ENCODE data around the gene DNPEP. TPM values are rescaled to one million over a fixed set of nuclear protein-coding genes. Genes with fewer than 3 reads are reported as not detected.

DNPEP gene
- total RNA-seq (36.9 TPM), polyA plus RNA-seq (96.8 TPM)

DNA sequence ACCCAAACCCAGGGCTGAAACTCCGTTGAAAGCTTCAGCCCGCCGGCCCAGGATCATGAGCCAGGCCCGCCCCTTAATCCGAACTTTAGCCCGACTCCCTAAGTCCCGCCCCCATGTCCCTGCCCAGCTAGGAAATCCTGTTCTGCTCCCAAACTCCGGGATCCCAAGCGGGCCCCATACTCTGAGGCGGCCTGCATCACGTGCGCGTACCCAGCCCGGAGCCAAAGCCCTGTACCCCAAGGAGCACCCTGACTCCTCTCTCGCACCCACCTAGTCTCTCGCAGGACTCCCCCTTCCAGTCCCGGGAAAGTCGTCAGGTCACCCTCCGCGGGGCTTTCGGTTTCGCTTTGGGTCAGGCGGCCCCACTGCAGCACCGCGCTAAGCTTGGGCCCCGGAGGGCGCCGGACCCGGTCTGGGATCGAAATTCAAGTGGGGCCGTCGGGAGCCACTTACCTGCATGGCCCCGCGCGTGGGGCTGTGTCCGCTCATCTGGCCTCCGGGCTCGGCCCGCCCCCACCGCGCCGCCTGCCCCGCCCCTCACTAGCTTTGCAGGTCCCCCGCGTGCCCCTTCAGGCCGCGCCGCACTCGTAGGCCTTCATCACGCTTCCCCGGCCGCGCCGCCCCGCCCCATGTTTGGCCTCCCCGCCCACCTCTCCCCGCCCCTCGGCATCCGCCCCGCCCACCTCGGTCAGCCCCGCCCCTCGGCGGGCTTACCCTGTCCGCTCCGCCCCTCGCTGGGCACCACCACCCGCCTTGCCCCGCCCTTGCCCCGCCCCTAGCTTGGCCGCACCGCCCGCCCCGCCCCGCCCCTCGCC is at the start of gene DNPEP:
Gene DNPEP, minus strand, starts transcription at position 607 of the 815 bp plus-strand sequence. Its CDS starts 118 bp downstream, at position 489.
- Histone ChIP-seq H3K27ac (ENCODE audit: low read depth) (peak within 1 kb of the TSS; percentile 76), H3K36me3 (ENCODE audit: insufficient read depth) (no peaks in the 10 kb centered on the region), H3K4me1 (ENCODE audit: insufficient read depth) (peaks cover 3% of the 10 kb centered on the region), H3K4me3 (ENCODE audit: low read depth, low read length) (peak within 1 kb of the TSS; percentile 66)
- peak; percentile 77 for DNase-seq (ENCODE audit: extremely low spot score)
- 1% methylated on average over 73 of the region's 76 CpGs for WGBS

DNA sequence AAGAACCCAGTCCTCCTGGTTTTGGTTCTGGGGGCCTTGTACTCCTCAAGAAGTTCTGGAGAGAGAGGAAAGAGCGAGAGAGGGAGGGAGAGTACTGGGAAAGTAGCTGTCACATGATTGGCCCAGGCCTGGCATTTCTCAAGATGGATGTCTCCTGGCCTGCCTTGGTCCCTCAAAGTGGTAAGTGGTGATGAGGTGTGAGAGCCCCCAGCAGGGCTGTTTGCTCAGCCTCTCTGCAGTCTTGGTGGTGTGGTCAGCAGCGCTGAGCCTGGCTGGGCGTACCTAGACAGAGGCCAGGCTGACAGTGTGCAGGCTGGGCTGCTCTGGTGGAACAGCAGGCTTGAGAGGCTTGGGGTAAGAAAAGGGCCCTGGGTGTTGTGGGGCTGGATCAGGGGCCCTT is 49.4 kb upstream of the DNPEP start:
- DNase-seq (ENCODE audit: extremely low spot score): no peak
- Histone ChIP-seq H3K27ac (ENCODE audit: low read depth) (no peak overlapping the region), H3K4me1 (ENCODE audit: insufficient read depth) (no peaks in the 10 kb centered on the region), H3K36me3 (ENCODE audit: insufficient read depth) (no peaks in the 10 kb centered on the region), H3K4me3 (ENCODE audit: low read depth, low read length) (no peak overlapping the region)
- 56% methylated on average over 3 of the region's 3 CpGs for WGBS

DNA sequence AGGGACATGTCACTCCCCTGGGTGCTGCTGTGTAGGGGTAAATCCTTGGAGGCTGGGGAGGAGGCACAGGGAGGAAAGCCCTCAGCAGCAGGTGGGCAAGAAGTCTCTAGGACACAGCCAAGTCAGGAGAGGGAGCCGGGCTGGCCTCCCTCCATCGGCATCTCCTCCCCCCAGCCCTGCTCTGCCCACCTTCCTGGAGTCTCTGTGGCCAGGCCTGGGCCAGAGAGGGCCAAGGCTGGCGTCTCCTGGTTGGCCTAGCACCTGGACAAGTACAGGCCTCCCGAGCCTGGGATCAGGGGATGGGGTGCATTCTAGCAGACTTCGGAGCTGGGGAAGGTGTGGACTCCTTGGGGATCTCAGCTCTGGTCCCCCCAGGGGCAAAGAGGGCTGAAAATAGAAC is 48.8 kb upstream of the DNPEP start:
- Histone ChIP-seq H3K4me3 (ENCODE audit: low read depth, low read length) (no peak overlapping the region), H3K4me1 (ENCODE audit: insufficient read depth) (no peaks in the 10 kb centered on the region), H3K36me3 (ENCODE audit: insufficient read depth) (no peaks in the 10 kb centered on the region), H3K27ac (ENCODE audit: low read depth) (no peak overlapping the region)
- DNase-seq (ENCODE audit: extremely low spot score): no peak
- WGBS: 74% methylated on average over 5 of the region's 5 CpGs

DNA sequence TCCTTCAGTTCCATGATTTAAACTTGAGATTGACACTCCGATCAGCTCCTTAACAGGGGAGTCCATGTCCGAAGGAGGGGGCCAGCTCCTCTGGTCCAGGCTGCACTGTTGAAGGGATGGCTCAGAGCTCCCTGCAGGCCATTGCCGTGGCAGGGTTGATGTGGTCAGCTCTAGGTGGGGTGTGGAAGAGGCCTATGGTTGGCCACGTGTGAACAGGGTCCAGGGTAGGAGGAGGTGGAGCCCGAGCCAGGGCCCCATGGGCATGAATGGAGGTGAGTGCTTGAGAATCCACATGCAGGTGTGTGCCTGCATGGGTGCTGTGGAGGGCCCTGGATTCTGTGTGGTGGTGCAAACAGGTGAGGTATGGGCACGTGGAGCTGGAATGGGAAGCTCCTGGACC is 48.0 kb upstream of the DNPEP start:
- Histone ChIP-seq H3K27ac (ENCODE audit: low read depth) (no peak overlapping the region), H3K4me1 (ENCODE audit: insufficient read depth) (no peaks in the 10 kb centered on the region), H3K4me3 (ENCODE audit: low read depth, low read length) (no peak overlapping the region), H3K36me3 (ENCODE audit: insufficient read depth) (no peaks in the 10 kb centered on the region)
- WGBS: 89% methylated on average over 6 of the region's 6 CpGs
- no peak for DNase-seq (ENCODE audit: extremely low spot score)

DNA sequence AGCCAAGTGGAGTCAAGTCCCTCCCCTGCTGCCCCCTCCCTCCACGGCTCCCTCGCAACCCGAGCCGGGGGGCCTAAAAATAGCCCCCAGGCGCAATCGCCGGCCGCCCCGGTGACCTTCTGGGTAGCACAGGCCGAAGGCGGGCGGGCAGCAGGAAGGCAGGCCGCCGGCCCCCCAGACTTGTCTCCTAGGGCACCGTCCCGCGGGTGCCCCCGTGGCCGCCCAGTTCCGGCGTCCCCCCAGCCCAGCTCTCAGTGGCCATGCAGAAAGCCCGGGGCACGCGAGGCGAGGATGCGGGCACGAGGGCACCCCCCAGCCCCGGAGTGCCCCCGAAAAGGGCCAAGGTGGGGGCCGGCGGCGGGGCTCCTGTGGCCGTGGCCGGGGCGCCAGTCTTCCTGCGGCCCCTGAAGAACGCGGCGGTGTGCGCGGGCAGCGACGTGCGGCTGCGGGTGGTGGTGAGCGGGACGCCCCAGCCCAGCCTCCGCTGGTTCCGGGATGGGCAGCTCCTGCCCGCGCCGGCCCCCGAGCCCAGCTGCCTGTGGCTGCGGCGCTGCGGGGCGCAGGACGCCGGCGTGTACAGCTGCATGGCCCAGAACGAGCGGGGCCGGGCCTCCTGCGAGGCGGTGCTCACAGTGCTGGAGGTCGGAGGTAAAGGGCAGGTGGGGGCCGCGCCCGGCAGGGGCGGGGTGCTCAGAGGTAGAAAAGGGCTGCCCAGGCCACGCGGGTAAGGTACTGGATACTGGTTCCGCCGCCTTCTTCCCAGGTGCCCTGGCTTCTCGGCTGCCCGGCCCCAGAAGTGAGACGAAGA is 47.2 kb upstream of the DNPEP start, which contains the start of gene SPEG:
Gene SPEG, plus strand, starts transcription at position 126 of the 808 bp plus-strand sequence. Its CDS starts 135 bp downstream, at position 261.
- H3K36me3 ChIP-seq (ENCODE audit: insufficient read depth): no peaks in the 10 kb centered on the region
- H3K4me3 ChIP-seq (ENCODE audit: low read depth, low read length): peak within 1 kb of the TSS; percentile 24
- no peaks in the 10 kb centered on the region for H3K4me1 ChIP-seq (ENCODE audit: insufficient read depth)
- 10% methylated on average over 77 of the region's 77 CpGs for WGBS
- DNase-seq (ENCODE audit: extremely low spot score): no peak
- no peak within 1 kb of the TSS for H3K27ac ChIP-seq (ENCODE audit: low read depth)

DNA sequence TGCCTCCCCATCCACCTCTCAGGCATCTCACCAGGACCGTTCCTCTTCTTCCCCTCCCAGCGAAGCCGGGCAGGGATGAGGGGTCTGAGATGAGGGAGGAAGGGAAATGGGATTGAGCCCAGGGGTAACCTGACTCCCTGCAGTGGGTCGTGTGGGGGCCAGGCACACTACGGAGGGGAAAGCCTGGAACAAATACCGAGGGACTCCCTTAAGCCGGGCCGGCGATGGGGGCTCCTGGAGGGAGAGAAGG is 46.7 kb upstream of the DNPEP start:
- H3K36me3 ChIP-seq (ENCODE audit: insufficient read depth): no peaks in the 10 kb centered on the region
- H3K4me3 ChIP-seq (ENCODE audit: low read depth, low read length): no peak overlapping the region
- 17% methylated on average over 9 of the region's 9 CpGs for WGBS
- DNase-seq (ENCODE audit: extremely low spot score): no peak
- H3K4me1 ChIP-seq (ENCODE audit: insufficient read depth): no peaks in the 10 kb centered on the region
- H3K27ac ChIP-seq (ENCODE audit: low read depth): no peak overlapping the region

DNA sequence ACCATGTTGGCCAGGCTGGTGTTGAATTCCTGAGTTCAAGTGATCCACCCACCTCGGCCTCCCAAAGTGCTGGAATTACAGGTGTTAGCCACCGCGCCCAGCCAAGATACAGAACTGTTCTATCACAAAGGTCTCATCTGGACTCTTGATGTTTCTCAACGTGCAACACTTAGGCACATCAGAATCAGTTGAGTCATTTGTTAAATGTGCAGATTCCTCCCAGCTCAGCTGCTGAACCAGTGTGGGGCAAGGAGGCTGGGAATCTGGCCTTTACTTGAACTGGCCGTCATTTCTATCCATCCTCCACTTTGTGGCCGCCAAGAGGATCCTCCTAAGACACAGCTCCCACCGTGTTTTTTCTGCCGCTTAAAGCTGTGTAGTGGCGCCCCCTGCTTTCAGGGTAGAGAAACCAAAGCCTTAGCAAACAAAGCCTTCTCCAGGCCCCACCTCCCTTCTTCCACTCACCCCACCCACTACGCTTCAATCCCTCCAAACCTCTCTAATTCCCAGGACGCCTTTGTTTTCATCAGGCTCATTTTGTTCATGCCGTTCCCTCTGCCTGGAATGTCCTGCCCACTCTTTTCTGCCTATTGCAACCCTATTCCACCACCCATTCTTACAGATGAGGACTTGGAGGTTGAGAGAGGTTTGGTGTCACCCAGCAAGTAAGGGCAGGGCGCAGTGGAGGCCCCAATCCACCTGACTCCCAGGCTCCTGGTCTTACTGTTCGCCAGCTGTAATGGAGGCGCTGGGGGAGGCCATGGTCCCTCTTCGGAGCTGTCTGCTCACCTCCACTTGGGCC is 46.2 kb upstream of the DNPEP start:
- 59% methylated on average over 16 of the region's 16 CpGs for WGBS
- Histone ChIP-seq H3K4me3 (ENCODE audit: low read depth, low read length) (no peak overlapping the region), H3K36me3 (ENCODE audit: insufficient read depth) (no peaks in the 10 kb centered on the region), H3K4me1 (ENCODE audit: insufficient read depth) (no peaks in the 10 kb centered on the region), H3K27ac (ENCODE audit: low read depth) (no peak overlapping the region)
- no peak for DNase-seq (ENCODE audit: extremely low spot score)

DNA sequence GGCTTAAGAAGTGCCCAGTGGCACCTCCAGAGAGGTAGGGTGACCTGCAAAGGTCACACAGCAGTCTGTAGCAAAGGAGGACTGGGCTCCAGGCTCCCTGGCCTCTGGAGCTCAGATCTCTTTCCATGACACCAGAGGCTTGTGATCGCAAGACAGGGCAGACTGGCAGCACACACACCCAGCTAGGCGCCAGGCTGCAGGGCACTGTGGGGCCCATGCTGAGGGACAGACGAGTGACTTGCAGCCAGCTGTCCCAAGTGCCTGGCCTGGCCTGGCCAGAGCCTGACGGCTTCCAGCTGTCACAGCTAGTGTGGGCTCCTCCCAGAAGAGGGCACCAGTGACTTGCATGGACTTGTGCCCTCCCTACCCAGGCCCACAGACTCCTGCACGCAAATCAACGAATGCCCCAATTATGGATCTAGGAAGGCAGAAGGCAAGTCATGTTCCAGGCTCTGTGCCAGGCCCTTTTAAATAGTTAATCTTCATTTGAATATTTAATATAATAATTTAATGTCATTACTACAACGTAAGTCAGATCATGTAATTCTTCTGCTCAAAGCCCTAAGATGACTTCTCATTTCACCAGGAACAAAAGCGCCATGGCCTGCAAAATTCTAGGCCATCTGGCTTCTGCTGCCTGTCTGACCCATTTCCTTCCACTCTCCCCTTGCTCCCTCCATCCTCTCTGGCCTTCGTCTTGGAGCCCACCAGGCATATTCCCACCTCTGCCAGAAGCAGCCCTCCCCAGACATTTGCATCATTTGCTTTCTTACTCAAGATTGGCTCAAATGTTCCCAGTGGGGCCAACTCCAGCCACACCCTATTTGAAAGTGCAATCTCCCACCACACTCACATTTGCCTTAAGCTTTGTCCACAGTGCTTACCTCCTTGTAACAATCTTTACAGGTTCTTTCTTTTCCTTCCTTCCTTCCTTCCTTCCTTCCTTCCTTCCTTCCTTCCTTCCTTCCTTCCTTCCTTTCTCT is 43.2 kb upstream of the DNPEP start:
- no peaks in the 10 kb centered on the region for H3K36me3 ChIP-seq (ENCODE audit: insufficient read depth)
- no peaks in the 10 kb centered on the region for H3K4me1 ChIP-seq (ENCODE audit: insufficient read depth)
- H3K4me3 ChIP-seq (ENCODE audit: low read depth, low read length): no peak overlapping the region
- WGBS: 45% methylated on average over 9 of the region's 9 CpGs
- no peak overlapping the region for H3K27ac ChIP-seq (ENCODE audit: low read depth)
- no peak for DNase-seq (ENCODE audit: extremely low spot score)

DNA sequence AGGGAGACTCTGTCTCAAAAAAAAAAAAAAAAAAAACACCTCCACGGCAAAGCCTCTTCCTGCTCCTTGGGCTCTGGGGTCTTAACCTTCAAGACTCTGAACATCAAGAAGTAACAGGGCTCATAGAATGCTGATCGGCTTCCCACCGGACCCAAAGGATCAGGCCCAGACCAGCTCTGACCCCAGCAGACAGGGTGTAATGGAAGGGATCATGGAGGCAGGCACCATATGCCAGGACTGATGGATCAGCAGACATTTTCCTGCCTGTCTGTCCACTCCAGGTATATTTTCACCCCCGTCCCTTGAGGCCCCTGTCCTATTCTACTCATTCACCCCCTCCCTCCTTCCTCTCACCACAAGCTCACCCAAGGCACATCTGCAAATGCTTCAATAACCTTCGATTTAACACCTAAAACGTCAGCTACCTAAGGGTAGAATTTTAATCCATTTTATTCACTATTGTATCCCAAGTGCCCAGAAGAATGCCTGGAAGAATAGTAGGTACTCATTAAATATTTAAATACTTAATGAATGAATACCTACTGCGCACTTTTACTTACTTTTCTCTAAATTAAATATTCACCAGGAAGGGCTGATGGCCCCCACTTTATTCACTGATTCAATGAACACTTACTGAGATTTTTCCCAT is 42.4 kb upstream of the DNPEP start:
- Histone ChIP-seq H3K4me3 (ENCODE audit: low read depth, low read length) (no peak overlapping the region), H3K27ac (ENCODE audit: low read depth) (no peak overlapping the region), H3K36me3 (ENCODE audit: insufficient read depth) (no peaks in the 10 kb centered on the region), H3K4me1 (ENCODE audit: insufficient read depth) (no peaks in the 10 kb centered on the region)
- 81% methylated on average over 7 of the region's 7 CpGs for WGBS
- no peak for DNase-seq (ENCODE audit: extremely low spot score)

DNA sequence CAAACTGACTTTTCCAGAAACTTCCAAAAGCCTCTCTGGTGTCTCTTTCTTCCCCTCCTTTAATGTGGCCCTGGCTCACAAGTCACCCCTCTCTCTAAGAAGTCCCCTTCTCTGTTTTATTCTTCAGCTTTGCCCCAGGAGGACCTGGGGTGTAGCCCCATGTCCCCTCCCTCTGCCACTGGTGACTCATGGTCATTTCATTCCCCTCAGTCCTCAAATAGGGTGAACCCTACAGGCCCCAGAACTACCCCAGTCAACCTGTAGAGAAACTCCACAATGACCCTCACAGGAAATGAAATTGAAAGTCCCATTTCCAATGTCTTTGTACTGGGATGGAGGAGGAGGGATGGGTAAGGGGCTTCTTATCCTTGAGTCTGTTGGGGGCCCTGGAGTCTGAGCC is 40.8 kb upstream of the DNPEP start:
- Histone ChIP-seq H3K4me1 (ENCODE audit: insufficient read depth) (no peaks in the 10 kb centered on the region), H3K27ac (ENCODE audit: low read depth) (no peak overlapping the region), H3K36me3 (ENCODE audit: insufficient read depth) (no peaks in the 10 kb centered on the region), H3K4me3 (ENCODE audit: low read depth, low read length) (no peak overlapping the region)
- DNase-seq (ENCODE audit: extremely low spot score): no peak

DNA sequence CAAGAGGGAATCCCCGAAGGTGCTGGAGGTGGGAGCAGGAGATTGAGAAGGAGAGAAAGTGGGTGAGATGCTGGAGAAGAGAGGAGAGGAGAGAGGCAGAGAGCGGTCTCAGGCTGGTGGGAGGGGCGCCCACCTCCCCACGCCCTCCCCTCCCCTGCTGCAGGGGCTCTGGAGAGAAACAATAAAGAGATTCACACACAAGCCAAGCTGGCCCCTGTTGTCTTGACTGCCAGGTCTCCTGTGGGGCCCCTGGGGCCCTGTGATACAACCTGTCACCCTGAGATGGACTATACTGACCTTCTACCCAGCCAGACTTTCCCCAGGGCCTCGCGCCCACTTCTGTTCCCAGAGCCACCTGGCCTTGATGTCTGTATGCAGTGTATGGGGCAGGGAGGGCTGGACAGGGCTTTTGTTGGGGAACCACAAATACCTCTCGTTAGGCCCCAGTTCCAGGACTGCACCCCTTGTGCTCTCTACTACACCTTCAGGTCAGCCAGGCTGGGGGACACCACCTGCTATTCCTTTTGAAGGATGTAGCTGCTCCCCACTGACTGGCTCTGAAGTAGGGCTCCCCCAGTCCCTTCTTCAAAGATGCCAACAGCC is 38.9 kb upstream of the DNPEP start:
- no peak overlapping the region for H3K4me3 ChIP-seq (ENCODE audit: low read depth, low read length)
- no peak for DNase-seq (ENCODE audit: extremely low spot score)
- no peaks in the 10 kb centered on the region for H3K36me3 ChIP-seq (ENCODE audit: insufficient read depth)
- 70% methylated on average over 7 of the region's 7 CpGs for WGBS
- H3K4me1 ChIP-seq (ENCODE audit: insufficient read depth): no peaks in the 10 kb centered on the region
- H3K27ac ChIP-seq (ENCODE audit: low read depth): no peak overlapping the region

DNA sequence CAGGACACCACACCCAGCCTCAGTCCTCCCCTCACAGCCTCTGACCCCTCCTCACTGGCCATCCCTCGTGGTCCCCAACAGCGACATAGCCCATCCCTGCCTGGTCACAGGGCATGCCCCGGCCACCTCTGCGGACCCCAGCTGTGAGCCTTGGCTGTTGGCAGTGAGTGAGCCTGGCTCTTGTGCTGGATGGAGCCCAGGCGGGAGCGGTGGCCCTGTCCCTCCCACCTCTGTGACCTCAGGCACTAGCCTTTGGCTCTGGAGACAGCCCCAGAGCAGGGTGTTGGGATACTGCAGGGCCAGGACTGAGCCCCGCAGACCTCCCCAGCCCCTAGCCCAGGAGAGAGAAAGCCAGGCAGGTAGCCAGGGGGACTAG is 38.3 kb upstream of the DNPEP start:
- H3K27ac ChIP-seq (ENCODE audit: low read depth): no peak overlapping the region
- H3K36me3 ChIP-seq (ENCODE audit: insufficient read depth): no peaks in the 10 kb centered on the region
- H3K4me1 ChIP-seq (ENCODE audit: insufficient read depth): no peaks in the 10 kb centered on the region
- DNase-seq (ENCODE audit: extremely low spot score): no peak
- H3K4me3 ChIP-seq (ENCODE audit: low read depth, low read length): no peak overlapping the region
- WGBS: 73% methylated on average over 7 of the region's 7 CpGs
